Kidney glomerular epithelial cell (primary cell): Measurements from ENCODE around the gene ANKIB1.

Experiments used
- DNase-seq: peaks from one replicate; lab custom pipeline; 2025; lab: John Stamatoyannopoulos, UW

ANKIB1 gene

DNA sequence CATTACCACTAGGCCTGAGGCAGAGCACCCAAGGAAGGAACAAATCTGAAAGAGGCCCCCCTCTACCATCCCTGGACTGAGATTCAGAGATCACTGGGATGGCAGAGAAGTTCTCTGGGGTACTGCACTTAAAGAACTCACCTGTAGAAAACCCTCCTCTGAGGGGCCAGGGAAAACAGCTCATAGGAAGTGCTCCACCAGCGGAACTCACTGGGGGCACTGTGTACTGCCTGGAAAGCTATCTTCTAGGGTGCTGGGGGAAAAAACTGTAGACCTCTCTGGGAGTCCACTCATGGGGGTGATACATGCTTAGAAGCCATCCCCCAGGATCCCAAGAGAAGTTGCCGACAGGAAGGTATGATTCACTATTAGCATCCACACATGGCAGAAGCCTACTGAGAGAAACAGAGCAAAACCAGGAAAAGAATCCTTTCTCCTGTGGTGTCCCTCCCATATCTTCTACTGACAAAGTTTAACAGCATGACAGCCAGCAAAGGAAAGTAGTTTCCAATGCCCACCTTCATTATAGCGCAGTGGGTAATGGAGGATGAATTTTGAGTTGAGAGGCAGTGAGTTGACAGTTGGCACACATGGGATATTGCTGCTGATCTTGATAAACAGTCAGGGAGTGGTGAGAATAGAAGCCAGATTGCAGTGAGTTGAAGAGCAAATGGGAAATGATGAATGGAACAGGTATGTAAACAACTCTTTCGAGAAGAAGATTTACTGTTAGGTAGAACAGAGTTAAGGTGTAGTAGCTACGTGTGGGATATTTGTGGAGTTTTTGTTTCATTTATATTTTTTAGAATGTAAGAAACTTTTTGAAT is 20.9 kb downstream of the ANKIB1 start:
- no peak for DNase-seq

DNA sequence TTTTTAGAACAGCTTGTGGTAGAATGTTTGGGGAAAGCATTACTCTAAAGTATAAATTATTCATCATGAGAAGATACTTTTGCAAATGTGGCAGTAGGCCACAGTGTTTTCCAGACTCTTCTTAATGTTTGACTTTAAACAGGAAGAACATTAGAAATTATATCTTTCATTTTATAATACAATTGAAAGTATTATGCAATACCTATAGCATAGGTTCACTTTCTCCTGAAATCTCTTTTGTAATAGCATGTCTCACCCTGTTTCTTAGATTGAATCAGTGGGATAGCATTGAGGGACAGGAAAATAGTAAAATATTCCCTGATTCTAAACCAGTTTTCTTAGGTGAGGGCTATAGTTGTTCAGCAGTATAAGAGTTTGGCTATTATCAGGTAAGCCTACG is 23.1 kb downstream of the ANKIB1 start:
- no peak for DNase-seq

DNA sequence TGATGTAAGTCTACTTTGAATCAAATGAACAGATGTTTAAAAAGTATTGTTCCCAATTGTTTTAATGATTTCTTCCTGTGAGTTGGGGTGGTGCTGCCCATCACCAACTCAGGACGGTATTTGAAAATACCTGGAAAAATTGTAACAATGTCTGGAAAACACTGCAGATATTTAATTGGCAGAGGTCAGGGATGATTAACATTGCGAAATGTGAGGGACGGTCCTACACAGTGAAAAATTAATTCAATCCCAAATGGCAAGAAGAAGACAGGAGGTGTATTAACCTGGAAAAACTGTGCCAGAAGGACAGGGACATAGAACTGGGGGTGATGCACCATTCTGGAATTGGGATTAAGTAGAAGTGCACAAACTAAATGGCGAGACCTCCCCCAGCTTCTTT is 29.6 kb downstream of the ANKIB1 start:
- no peak for DNase-seq

DNA sequence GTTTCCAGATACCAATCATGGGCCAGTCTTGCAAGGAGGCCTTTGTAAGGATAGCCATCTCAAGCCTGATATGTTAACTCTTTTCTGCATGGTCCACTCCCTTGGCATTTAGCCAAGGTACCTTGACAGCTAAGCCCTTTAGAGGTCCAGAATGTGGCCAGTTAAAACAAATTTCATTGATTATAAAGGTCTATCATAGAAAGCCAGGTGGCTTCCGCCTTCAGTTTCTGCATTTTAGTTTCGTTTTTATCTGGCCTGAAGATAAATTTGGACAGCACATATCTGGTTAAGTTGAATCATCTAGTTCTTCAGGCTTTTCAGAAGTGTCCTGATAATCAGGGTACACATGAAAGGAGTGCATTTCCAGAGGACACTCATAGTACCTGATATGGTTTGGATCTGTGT is 30.7 kb downstream of the ANKIB1 start:
- DNase-seq, result no peak

DNA sequence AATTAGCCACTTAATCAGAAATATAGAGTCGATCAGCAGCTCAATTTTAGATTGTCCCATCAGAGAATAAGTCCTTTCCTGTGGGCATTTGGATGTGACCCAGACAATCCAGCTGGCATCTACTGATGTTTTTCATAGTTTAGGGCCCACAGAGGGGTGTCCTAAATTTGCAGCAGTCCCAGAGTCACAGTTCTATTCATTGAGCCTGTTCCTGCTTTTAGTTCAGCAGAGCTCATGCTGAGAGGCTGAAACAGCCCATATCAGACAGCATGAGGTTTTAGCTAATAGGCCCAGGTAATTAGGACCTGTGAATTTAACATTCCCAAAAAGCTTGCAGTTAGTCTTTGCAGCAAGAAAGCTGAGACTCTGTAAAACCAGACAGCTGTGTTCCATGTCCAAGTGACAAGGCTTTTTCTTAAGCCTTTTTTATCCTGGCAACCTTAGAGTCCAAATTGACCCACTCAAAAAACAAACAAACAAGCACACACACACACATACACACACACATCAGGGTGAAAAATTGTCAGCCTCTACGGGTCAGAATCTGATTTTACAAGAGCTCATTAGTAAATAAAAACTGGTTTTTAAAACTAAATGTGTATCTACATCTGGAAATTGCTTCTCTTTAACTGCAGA is 33.7 kb downstream of the ANKIB1 start:
- DNase-seq, result no peak

DNA sequence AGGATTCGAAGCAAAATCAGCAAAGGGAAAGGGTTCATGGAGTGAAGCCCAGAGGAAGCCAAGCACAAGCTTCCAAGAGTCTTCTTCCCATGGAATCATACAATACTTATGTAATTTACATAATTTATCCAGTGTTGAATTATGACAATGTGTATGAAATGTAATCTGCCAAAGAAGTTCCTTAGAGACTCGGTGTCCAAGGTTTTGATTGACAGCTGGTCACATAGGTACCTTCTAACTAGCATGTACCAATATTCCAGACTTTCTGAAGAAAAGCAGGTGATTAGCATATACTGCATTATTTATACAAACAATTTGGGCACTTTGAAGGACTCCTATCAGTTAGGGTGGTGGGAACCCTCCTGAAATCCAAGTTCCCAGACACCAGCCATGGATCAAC is 35.3 kb downstream of the ANKIB1 start:
- DNase-seq, result no peak

DNA sequence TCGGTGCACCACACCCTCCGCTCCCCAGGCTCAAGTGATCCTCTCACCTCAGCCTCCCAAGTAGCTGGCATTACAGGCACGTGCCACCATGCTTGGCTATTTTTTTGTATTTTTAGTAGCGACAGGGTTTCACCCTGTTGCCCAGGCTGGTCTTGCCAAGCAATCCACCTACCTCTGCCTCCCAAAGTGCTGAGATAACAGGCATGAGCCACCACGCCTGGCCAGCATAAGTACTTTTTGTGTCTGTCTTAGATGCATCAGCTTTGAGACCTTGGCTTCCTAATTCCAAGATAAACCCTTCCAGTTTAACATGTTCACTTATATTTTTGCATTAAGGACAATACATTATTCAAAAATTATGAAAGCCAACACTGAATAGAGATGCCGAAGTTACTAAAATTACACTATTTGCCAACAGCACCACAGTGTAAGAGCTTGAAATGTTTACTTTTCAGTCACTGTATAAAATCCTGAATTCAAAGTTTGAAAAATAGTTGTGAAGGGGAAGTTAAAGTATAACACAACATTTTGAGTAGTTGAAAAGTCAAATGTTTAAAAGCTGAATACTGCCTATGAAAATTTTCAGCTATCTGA is 36.5 kb downstream of the ANKIB1 start:
- DNase-seq, result no peak

DNA sequence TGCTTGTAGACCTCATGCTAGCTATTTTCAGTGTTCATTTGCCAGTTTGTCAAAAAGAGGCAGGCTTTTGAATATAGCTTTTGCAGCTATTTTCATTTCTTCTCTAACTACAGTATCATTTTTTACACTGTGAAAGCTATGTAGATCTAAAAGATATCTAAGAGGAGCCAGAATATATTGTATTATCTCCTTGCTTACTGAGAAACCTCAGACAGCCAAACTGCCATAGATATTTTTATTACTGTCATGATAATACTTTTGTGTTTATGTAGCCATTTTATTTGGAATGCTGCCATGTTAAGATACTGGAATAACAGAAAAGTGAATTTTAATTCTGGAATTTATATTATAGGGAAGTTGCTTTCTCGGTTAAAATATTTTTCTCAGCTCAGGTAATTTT is 37.2 kb downstream of the ANKIB1 start:
- DNase-seq, result no peak

DNA sequence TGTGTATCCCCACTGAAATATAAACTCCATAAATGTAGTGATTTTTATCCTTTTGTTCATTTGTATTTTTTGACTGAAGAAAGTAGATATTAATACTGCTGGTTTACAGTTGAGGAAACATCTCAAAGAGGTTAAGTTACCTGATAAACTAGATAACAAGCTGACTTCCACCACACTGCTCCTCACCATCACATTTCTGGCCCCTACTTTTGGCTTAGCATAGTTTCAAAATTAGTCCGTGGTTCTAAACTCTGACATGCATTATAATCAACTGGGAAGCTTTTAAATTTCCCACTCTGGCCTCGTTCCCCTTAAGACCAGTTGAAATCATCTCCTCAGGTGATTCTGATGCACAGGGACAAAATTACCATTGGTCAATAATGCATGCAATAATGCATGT is 43.5 kb downstream of the ANKIB1 start:
- no peak for DNase-seq

DNA sequence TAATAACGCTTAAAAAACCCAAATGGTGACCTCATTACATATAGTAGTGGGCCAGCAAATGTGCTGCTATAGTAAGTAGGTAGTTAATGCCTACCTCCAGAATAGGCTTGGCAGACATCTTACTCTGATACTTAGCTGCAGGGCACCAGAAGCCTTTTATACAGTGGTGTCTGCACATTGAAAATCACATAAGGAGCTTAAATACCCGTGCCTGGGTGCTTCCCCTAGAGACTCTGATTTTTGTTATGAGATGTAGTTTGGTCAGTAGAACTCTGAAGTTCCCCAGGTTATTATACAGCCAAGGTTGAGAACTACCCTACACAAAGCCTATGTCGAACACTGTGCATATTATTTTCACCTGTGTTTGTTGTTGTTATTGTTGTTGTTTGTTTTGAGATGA is 47.2 kb downstream of the ANKIB1 start:
- no peak for DNase-seq

DNA sequence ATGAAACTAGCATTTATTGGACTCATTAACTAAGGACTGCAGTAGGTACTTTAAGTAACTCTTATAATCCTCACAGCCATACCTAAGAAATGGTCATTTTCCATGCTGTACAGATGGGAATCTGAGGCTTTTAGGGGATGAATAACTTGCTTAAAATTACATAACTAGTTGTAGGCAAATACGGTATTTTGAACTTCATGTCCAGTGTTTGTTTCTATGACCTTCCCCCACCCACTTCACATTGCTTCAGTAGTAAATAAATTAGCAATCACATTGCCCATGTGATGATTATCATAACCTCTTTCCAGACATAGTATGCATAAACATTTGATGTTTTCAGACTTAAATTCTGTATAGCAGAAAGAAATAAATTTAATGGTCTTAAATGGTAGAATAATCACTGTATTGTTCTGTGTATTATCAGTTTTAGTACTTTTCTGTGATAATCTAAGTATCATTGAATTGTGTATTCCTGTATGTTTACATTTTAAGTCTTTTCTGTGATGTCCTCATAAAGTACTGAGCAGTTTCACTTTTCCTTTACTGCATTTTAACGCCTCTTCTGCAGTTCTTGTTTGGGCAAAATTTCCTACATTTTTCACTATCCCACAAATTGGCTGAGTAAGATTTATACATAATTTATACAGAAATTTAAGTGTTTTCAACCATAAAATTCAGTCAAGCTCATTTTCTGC is 48.3 kb downstream of the ANKIB1 start:
- no peak for DNase-seq

GRCh38 chr7:92295391-92295790 is 49.6 kb downstream of the ANKIB1 start:
- no peak for DNase-seq

- no peak for DNase-seq
Measured at GRCh38 chr7:92296235-92296634, 50.5 kb downstream of the ANKIB1 start.

DNA sequence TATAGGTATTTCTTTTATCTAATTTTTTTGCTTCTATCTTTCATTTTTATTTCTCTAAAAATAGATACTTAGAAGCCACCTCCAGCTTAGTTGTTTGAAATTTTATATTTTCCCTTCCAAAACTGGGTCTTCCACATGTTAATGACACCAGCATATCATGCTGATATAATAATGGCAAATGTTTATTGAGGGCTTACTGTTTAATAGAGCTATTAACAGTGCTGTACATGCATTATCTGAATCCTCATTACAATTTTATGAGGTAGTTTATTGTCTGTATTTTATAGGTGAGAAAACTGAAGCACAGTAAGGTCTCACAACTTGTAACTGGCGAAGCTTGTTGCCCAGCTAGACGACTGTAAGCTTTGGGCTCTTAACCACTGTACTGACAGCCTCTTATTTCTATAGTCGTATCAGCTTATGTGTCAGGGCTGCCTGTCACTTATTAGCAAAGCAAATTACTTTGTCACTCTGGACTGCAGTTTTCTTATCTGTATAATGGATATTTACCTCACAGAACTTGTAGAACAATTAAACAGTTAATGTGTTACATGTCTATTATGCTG is 51.2 kb downstream of the ANKIB1 start:
- DNase-seq, result no peak

GRCh38 chr7:92297736-92298135 is 52.0 kb downstream of the ANKIB1 start:
- no peak for DNase-seq

DNA sequence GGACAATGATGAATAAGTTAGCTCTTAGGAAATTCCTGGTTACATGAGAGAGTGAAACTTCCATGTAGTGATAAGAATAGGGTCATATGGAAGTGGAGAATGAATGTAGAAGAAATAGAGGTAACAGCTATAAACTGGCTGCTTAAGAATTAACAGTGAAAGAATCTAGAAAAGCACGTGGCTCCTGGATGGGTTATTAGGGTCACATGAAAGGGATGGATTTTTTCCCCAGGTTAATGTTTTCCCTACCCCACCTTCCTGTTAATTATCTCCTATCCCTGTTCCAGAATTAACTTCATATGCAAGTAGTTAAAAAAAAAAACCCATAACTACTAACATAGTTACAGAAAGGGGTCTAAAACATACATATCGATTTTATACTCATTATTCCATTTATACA is 58.0 kb downstream of the ANKIB1 start:
- DNase-seq, result no peak

DNA sequence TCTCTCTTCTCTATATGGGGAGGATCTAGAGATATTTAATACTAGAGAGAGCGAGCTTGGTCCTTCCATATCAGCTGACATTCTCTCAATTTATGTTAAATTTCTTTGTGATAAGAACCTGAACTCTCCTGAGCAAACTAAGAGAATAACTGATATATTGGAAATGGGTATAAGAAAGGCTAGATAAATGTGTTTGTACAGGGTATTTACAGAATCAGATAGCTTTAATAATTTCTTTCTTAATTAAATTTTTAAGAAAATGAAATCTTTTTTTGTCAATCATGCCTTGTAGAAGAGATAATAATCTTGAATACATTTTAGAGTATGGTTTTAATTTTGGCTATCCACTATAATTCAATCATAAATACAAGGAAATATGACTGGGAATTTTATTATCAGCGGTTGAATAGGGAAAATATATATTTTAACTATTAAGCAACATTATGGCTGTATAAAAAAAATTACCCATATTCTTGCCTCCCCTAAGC is 58.7 kb downstream of the ANKIB1 start:
- no peak for DNase-seq

DNA sequence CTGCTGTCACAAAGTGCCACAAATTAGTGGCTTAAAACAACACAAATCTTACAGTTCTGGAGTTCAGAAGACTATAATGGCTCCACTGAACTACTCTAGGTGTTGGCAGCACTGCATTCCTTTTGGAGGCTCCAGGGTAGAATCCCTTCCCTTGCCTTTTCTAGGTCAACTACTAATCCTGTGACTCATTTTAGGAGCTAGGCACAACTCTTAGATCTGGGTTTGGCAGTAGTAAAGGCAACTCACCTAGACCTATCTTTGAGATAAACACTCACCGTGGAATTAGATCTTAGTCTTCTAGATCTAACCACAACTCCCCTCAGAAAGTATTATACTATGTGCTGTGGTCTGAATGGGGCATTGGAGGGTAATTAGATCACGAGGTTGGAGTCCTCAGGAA is 60.4 kb downstream of the ANKIB1 start:
- DNase-seq, result no peak

DNA sequence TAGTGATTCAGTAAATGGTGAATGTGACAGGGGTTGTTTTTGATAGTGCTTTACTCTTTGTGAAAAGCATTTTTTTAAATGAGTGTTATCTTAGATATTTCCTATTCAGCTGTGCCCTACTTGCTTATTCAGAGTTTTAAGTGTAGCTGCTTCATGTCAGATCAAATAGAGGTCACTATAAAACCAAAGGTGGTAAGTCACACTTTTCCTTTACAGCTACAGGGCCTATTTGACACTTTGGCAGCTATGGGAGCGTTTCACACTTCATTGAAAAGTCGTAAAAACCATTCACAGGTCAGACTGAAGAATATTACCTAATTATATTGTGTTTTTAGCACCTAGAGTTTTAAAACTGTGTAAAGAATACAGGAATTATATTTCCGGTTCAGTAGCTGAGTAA is 67.3 kb downstream of the ANKIB1 start:
- DNase-seq, result no peak

DNA sequence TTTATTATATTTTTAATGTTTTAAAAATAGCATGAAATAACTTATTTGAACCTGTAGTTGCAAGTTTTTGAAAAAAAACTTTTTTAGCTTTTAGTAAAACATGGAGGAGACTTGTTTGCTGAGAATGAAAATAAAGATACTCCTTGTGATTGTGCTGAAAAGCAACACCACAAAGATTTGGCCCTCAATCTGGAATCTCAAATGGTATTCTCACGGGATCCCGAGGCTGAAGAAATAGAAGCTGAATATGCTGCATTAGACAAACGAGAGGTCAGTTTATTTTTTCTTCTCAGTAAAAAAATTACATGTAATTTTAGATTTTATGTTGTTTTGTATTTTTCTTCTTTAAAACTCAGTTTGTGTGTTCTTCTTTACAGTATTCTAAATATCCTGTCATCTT is 73.5 kb downstream of the ANKIB1 start:
- DNase-seq, result no peak

DNA sequence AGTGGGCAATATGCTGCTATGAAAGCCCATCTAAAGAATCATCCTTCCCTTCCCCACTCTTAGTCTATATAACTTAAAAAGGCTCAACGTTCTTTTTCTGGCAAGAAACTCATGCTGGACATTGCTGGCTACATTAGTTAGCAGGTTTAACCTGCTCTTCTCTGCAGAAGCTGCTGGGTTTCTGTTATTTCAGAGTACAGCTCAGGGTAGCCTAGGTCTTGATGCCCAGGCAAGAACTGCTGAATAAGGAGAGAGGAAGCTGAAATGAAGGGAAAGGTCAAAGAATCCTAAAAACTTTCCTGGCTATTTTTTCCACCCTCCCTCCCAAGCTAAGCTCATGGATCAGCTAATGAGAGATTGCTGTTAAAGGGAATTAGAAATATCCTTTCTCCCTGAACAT is 79.4 kb downstream of the ANKIB1 start:
- no peak for DNase-seq

GRCh38 chr7:92325858-92326257 is 80.1 kb downstream of the ANKIB1 start:
- DNase-seq, result no peak
